DOHH2 (cell line): Measurements from ENCODE around the gene ALK.

Experiments used
- EZH2phosphoT487 ChIP-seq: fragments of 200-600 bp; sonication (generic); IDR thresholded peaks from 2 replicates; pipeline ENCODE4 v1.6.1; 2017; ENCODE audit warnings: borderline replicate concordance, mild to moderate bottlenecking, antibody characterized with exemption, low read length, moderate library complexity, mixed read lengths
- TF ChIP-seq, protein P1 (sequence below): fragments of 200-600 bp; sonication (generic); IDR thresholded peaks from one replicate; pipeline ENCODE4 v1.5.1; 2014; ENCODE audit warnings: antibody characterized with exemption, mild to moderate bottlenecking, low read depth, low read length; ENCODE audit not compliant: poor library complexity, severe bottlenecking

DNA sequence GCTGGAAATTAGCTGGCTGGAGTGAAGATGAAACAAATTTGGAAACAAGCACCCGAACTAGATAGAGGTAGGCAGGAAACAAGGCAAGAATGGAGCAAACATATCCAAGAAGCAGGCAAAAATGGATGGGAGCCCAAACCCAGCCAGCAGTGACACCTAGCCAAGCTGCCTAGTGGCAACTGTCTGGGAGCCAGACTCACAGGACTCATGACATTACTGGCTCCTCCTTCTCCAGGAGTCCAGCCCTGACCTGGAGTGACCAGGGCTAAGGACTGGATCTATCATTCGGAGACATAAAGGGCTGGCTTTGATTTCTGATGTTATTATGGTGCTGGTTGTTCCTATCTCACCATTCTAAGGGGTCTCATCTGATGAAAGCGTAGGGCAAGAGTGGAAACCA is 21.3 kb upstream of the ALK start:
- TF ChIP-seq, protein P1, sequence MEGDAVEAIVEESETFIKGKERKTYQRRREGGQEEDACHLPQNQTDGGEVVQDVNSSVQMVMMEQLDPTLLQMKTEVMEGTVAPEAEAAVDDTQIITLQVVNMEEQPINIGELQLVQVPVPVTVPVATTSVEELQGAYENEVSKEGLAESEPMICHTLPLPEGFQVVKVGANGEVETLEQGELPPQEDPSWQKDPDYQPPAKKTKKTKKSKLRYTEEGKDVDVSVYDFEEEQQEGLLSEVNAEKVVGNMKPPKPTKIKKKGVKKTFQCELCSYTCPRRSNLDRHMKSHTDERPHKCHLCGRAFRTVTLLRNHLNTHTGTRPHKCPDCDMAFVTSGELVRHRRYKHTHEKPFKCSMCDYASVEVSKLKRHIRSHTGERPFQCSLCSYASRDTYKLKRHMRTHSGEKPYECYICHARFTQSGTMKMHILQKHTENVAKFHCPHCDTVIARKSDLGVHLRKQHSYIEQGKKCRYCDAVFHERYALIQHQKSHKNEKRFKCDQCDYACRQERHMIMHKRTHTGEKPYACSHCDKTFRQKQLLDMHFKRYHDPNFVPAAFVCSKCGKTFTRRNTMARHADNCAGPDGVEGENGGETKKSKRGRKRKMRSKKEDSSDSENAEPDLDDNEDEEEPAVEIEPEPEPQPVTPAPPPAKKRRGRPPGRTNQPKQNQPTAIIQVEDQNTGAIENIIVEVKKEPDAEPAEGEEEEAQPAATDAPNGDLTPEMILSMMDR: no peak
- no peak for TF ChIP-seq EZH2phosphoT487
